Gastroesophageal sphincter (tissue), 3 donors: ENCODE measurements around the gene CCDC59.

ENCODE experiments used
- EP300 ChIP-seq: sonication (generic); formaldehyde crosslinking; IDR thresholded peaks from one replicate; pipeline ENCODE4 v1.6.1; 2017; ENCODE audit warnings: antibody characterized with exemption, mild to moderate bottlenecking
- TF ChIP-seq, protein P1 (sequence below), 4 experiments: fragments of 200-600 bp in 2 of 4; fragments of 450-650 bp in 2 of 4; sonication (generic) in 1 of 4; IDR thresholded peaks; one replicate each; pipeline ENCODE4 v1.5.1; 2017 to 2019; ENCODE audit warnings: antibody characterized with exemption in 4 of 4, mild to moderate bottlenecking in 2 of 4, moderate library complexity in 2 of 4

DNA sequence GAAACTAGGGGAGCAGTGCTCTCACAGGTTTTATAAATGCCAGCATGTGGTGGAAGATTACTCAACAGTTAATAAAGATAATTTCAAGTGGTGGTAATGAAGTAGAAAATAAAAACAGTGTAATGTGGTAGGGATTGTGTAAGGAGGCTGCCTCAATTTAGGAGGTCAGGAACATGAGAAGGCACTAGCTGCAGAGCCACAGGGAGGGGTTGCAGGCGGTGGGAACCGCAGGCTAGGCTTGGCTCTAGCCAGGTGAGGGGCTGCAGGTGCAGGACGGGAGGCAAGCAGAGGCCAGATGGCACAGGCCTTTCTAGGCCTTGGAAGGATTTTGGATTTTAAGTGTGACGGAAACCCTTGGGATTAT lies 910 bp upstream of the CCDC59 start:
- no peak for TF ChIP-seq EP300
- TF ChIP-seq, protein P1, sequence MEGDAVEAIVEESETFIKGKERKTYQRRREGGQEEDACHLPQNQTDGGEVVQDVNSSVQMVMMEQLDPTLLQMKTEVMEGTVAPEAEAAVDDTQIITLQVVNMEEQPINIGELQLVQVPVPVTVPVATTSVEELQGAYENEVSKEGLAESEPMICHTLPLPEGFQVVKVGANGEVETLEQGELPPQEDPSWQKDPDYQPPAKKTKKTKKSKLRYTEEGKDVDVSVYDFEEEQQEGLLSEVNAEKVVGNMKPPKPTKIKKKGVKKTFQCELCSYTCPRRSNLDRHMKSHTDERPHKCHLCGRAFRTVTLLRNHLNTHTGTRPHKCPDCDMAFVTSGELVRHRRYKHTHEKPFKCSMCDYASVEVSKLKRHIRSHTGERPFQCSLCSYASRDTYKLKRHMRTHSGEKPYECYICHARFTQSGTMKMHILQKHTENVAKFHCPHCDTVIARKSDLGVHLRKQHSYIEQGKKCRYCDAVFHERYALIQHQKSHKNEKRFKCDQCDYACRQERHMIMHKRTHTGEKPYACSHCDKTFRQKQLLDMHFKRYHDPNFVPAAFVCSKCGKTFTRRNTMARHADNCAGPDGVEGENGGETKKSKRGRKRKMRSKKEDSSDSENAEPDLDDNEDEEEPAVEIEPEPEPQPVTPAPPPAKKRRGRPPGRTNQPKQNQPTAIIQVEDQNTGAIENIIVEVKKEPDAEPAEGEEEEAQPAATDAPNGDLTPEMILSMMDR (IDR thresholded peaks at IDR 0.05) = no peak
